ENCODE data around the gene MRPS27.
"Not testable (repeated sequence)": the region's sequence is repeated elsewhere in the genome, so short reads cannot be mapped to it uniquely, and the experiment has no call there.

Gene MRPS27

GRCh38 chr5:72300590-72301339 is 19.3 kb downstream of the MRPS27 start:
- DNase-seq (ENCODE audit: low spot score), result no peak
- TF ChIP-seq, protein P1, sequence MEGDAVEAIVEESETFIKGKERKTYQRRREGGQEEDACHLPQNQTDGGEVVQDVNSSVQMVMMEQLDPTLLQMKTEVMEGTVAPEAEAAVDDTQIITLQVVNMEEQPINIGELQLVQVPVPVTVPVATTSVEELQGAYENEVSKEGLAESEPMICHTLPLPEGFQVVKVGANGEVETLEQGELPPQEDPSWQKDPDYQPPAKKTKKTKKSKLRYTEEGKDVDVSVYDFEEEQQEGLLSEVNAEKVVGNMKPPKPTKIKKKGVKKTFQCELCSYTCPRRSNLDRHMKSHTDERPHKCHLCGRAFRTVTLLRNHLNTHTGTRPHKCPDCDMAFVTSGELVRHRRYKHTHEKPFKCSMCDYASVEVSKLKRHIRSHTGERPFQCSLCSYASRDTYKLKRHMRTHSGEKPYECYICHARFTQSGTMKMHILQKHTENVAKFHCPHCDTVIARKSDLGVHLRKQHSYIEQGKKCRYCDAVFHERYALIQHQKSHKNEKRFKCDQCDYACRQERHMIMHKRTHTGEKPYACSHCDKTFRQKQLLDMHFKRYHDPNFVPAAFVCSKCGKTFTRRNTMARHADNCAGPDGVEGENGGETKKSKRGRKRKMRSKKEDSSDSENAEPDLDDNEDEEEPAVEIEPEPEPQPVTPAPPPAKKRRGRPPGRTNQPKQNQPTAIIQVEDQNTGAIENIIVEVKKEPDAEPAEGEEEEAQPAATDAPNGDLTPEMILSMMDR (IDR thresholded peaks at IDR 0.05; ENCODE audit: extremely low read depth, missing control alignments), result no peak

DNA sequence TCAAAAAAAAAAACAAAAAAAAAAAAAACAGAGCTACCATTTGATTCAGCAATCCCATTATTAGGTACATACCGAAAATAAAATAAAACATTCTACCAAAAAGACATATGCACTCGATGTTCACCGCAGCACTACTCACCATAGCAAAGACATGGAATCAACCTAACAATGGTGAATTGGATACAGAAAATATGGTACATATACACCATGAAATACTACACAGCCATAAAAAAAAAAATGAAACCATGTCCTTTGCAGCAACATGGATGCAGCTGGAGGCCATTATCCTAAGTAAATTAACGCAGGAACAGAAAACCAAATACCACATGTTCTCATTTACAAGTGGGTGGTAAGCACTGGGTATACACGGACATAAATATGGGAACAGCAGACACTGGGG is 21.3 kb downstream of the MRPS27 start:
- no peak for DNase-seq (ENCODE audit: low spot score)
- TF ChIP-seq, protein P1 (IDR thresholded peaks at IDR 0.05; ENCODE audit: extremely low read depth, missing control alignments), result no peak

DNA sequence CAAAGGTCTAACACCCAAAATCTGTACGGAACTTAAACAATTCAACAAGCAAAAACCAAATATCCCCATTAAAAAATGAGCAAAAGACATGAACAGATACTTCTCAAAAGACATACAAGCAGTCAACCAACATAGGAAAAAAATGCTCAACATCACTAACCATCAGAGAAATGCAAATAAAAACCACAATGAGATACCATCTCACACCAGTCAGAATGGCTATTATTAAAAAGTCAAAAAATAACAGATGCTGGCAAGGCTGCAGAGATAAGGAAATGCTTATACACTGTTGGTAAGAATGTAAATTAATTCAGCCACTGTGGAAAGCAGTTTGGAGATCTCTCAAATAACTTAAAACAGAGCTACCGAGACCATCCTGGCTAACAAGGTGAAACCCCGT is 21.9 kb downstream of the MRPS27 start:
- not testable (repeated sequence) for DNase-seq (ENCODE audit: low spot score)

GRCh38 chr5:72296256-72296655 is 23.8 kb downstream of the MRPS27 start:
- TF ChIP-seq, protein P1 (IDR thresholded peaks at IDR 0.05; ENCODE audit: extremely low read depth, missing control alignments), result no peak
- DNase-seq (ENCODE audit: low spot score), result no peak

DNA sequence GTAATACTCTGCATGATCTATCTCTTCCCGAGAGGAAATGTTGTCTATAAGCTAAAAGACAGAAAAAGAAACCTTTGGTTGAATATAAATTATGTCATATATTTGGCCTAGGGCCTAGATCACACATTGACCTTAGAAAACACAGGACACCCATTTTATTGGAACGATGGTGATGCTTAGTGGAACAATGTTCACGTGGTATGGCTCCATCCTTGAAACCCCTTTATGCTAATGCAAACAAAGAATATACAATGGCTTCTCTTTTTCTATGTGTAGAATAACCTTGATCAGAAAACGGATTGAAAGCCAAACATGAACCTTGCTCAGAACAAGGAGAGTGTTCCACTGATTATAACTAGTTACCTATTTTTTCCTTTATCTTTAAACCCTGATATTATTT is 24.5 kb downstream of the MRPS27 start:
- DNase-seq (ENCODE audit: low spot score), result no peak
- TF ChIP-seq, protein P1 (IDR thresholded peaks at IDR 0.05; ENCODE audit: extremely low read depth, missing control alignments), result no peak

GRCh38 chr5:72294473-72294872 is 25.6 kb downstream of the MRPS27 start:
- no peak for DNase-seq (ENCODE audit: low spot score)

GRCh38 chr5:72293495-72294055 is 26.5 kb downstream of the MRPS27 start:
- TF ChIP-seq, protein P1 (IDR thresholded peaks at IDR 0.05; ENCODE audit: extremely low read depth, missing control alignments), result no peak
- DNase-seq (ENCODE audit: low spot score), result no peak

More at GRCh38 chr5:72294473-72294872, 25.6 kb downstream of the MRPS27 start:
- TF ChIP-seq, protein P1 (IDR thresholded peaks at IDR 0.05; ENCODE audit: extremely low read depth, missing control alignments), result no peak

- TF ChIP-seq, protein P1 (IDR thresholded peaks at IDR 0.05; ENCODE audit: extremely low read depth, missing control alignments), result no peak
- DNase-seq (ENCODE audit: low spot score), result no peak
Observed at GRCh38 chr5:72292411-72292810, 27.6 kb downstream of the MRPS27 start.

All from GM20000 (cell line).